Measurements from ENCODE around the gene IVL. TPM values are rescaled to one million over a fixed set of nuclear protein-coding genes. Genes with fewer than 3 reads are reported as not detected.

The IVL gene
- total and polyA plus RNA-seq, 2 experiments from 2014 or later, result not detected

DNA sequence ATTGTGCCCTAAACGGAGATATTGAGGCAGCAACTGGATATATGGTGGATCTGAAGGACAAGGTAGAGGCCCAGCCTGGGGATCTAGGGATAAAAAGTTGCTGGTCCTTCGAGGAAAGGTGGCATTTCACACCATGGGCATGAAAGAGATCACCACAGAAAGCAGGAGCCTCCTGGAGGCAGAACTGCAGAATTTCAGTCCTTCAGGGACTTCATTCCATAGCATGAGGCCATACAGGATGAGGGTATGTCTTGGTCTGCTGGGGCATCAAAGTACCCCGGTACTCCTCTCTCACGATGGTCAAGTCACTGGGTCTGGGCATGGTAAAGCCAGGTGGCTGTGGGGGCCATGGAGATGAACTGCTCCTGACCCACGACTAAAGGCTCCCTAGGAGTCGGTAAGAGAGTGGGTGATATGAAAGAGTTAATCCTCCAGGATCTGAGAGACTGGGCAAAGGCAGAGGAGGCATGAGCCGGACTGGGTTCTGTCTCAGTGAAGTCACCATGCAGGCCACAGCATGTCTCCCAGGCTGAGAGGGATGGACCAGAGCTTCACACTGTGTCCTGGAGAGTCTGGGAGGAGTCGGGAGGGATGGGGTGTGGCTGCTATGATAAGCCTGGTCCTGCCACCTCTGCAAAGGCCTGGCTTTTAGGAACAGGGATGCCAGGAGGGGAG lies 32.8 kb downstream of the IVL start:
- WGBS (ENCODE audit: low lambda C conversion rate, missing lambda C conversion rate), result 58% methylated on average over 8 of the region's 8 CpGs
- no peaks in the 10 kb centered on the region for H3K9me3 ChIP-seq (ENCODE audit: low read depth)
- no peak overlapping the region for H3K4me3 ChIP-seq
- no peak for DNase-seq (ENCODE audit: low spot score)
- no peaks in the 10 kb centered on the region for H3K27me3 ChIP-seq
- no peaks in the 10 kb centered on the region for H3K9me2 ChIP-seq (replicated peaks; ENCODE audit: insufficient read depth)
- no peaks in the 10 kb centered on the region for H3K36me3 ChIP-seq (replicated peaks; ENCODE audit: insufficient read depth, low read depth)
- TF ChIP-seq EZH2phosphoT487 (IDR thresholded peaks at IDR 0.05; ENCODE audit: low read depth, severe bottlenecking, unreplicated experiment), result no peak
- TF ChIP-seq EZH2 (IDR thresholded peaks at IDR 0.05; ENCODE audit: borderline replicate concordance), result no peak
- TF ChIP-seq, protein P1, sequence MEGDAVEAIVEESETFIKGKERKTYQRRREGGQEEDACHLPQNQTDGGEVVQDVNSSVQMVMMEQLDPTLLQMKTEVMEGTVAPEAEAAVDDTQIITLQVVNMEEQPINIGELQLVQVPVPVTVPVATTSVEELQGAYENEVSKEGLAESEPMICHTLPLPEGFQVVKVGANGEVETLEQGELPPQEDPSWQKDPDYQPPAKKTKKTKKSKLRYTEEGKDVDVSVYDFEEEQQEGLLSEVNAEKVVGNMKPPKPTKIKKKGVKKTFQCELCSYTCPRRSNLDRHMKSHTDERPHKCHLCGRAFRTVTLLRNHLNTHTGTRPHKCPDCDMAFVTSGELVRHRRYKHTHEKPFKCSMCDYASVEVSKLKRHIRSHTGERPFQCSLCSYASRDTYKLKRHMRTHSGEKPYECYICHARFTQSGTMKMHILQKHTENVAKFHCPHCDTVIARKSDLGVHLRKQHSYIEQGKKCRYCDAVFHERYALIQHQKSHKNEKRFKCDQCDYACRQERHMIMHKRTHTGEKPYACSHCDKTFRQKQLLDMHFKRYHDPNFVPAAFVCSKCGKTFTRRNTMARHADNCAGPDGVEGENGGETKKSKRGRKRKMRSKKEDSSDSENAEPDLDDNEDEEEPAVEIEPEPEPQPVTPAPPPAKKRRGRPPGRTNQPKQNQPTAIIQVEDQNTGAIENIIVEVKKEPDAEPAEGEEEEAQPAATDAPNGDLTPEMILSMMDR (IDR thresholded peaks at IDR 0.05; ENCODE audit: poor library complexity), result no peak
- H3K4me1 ChIP-seq (ENCODE audit: insufficient read depth), result no peaks in the 10 kb centered on the region
- H3K79me2 ChIP-seq, result no peaks in the 10 kb centered on the region
- H3K4me2 ChIP-seq, result no peak overlapping the region
- H2AFZ ChIP-seq, result no peak overlapping the region
- H3K27ac ChIP-seq, result no peak overlapping the region
- H4K20me1 ChIP-seq (ENCODE audit: insufficient read depth, poor library complexity, severe bottlenecking), result no peaks in the 10 kb centered on the region

GRCh38 chr1:152942161-152942560 lies 33.8 kb downstream of the IVL start:
- Histone ChIP-seq H3K27me3 (no peaks in the 10 kb centered on the region), H4K20me1 (ENCODE audit: insufficient read depth, poor library complexity, severe bottlenecking) (no peaks in the 10 kb centered on the region), H3K79me2 (no peaks in the 10 kb centered on the region), H2AFZ (no peak overlapping the region), H3K9me3 (ENCODE audit: low read depth) (no peaks in the 10 kb centered on the region), H3K4me2 (no peak overlapping the region), H3K36me3 (replicated peaks; ENCODE audit: insufficient read depth, low read depth) (no peaks in the 10 kb centered on the region), H3K4me1 (ENCODE audit: insufficient read depth) (no peaks in the 10 kb centered on the region), H3K27ac (no peak overlapping the region), H3K4me3 (no peak overlapping the region), H3K9me2 (replicated peaks; ENCODE audit: insufficient read depth) (no peaks in the 10 kb centered on the region)
- DNase-seq (ENCODE audit: low spot score), result no peak
- 60% methylated on average over 2 of the region's 2 CpGs for WGBS (ENCODE audit: low lambda C conversion rate, missing lambda C conversion rate)
- TF ChIP-seq EZH2 (IDR thresholded peaks at IDR 0.05; ENCODE audit: borderline replicate concordance), result no peak
- TF ChIP-seq, protein P1 (IDR thresholded peaks at IDR 0.05; ENCODE audit: poor library complexity), result no peak
- TF ChIP-seq EZH2phosphoT487 (IDR thresholded peaks at IDR 0.05; ENCODE audit: low read depth, severe bottlenecking, unreplicated experiment), result no peak

DNA sequence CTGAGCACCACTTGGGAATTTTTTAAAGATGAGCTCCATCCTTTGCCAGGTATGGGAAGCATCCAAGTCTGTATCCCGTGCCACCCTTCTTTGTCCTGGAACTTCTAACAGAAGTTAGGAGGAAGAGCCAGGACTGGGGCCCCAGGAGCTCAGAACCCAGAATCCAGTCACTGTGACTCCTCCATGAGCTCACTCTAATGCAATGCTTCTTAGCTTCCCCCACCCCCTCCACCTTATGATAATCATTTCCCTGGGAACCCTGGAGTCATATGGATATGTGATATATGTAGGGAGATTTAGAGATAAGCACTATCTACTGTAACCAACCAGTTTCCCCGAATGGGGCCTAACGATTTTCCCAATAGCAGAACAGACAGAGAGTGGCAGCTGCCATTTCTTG lies 37.9 kb downstream of the IVL start:
- no peaks in the 10 kb centered on the region for H3K9me3 ChIP-seq (ENCODE audit: low read depth)
- no peak overlapping the region for H3K4me3 ChIP-seq
- no peak overlapping the region for H3K27ac ChIP-seq
- H3K79me2 ChIP-seq, result no peaks in the 10 kb centered on the region
- no peaks in the 10 kb centered on the region for H4K20me1 ChIP-seq (ENCODE audit: insufficient read depth, poor library complexity, severe bottlenecking)
- H3K9me2 ChIP-seq (replicated peaks; ENCODE audit: insufficient read depth), result no peaks in the 10 kb centered on the region
- no peak overlapping the region for H3K4me2 ChIP-seq
- TF ChIP-seq, protein P1 (IDR thresholded peaks at IDR 0.05; ENCODE audit: poor library complexity), result no peak
- no peak for TF ChIP-seq EZH2phosphoT487 (IDR thresholded peaks at IDR 0.05; ENCODE audit: low read depth, severe bottlenecking, unreplicated experiment)
- TF ChIP-seq EZH2 (IDR thresholded peaks at IDR 0.05; ENCODE audit: borderline replicate concordance), result no peak
- H3K36me3 ChIP-seq (replicated peaks; ENCODE audit: insufficient read depth, low read depth), result no peaks in the 10 kb centered on the region
- H2AFZ ChIP-seq, result no peak overlapping the region
- 60% methylated on average over 3 of the region's 3 CpGs for WGBS (ENCODE audit: low lambda C conversion rate, missing lambda C conversion rate)
- H3K27me3 ChIP-seq, result no peaks in the 10 kb centered on the region
- no peak for DNase-seq (ENCODE audit: low spot score)
- H3K4me1 ChIP-seq (ENCODE audit: insufficient read depth), result no peaks in the 10 kb centered on the region

Measured in hepatocyte (in vitro differentiated cells).